RWPE2 (cell line): ENCODE results near the gene NID1.
A peak's percentile ranks its signal among the peaks of the same experiment; 100 is the strongest.

Source experiments
- ATAC-seq: fragments of 200-7000 bp; cut with Tn5 transposase; 3 replicates; pipeline ENCODE4 v1.9.1; 2021; ENCODE audit warnings: low read depth
- DNase-seq: peaks from one replicate; pipeline ENCODE4 v3.0.0-alpha.2; 2020; ENCODE audit warnings: low spot score
- H3K27ac ChIP-seq: fragments of 450-650 bp; 2 replicates; pipeline ENCODE4 v1.5.1; 2017; ENCODE audit warnings: mild to moderate bottlenecking; ENCODE audit not compliant: poor library complexity, severe bottlenecking
- H3K27me3 ChIP-seq: fragments of 250-450 bp; sonication (Bioruptor Pico); 2 replicates; pipeline ENCODE4 v1.5.1; 2021; ENCODE audit warnings: mild to moderate bottlenecking, moderate library complexity; ENCODE audit not compliant: insufficient read depth, poor library complexity, severe bottlenecking
- H3K36me3 ChIP-seq: fragments of 250-450 bp; sonication (Bioruptor Pico); 2 replicates; pipeline ENCODE4 v1.5.1; 2020; ENCODE audit warnings: low read depth, mild to moderate bottlenecking, moderate library complexity
- H3K4me1 ChIP-seq: fragments of 250-450 bp; sonication (Bioruptor Pico); 2 replicates; pipeline ENCODE4 v1.5.1; 2021; ENCODE audit warnings: mild to moderate bottlenecking, moderate library complexity; ENCODE audit not compliant: insufficient read depth, poor library complexity, severe bottlenecking
- H3K4me3 ChIP-seq: fragments of 250-450 bp; sonication (Bioruptor Pico); 2 replicates; pipeline ENCODE4 v1.5.1; 2021; ENCODE audit warnings: mild to moderate bottlenecking, moderate library complexity; ENCODE audit not compliant: severe bottlenecking
- H3K9me3 ChIP-seq: fragments of 250-450 bp; sonication (Bioruptor Pico); 2 replicates; pipeline ENCODE4 v1.5.1; 2021; ENCODE audit warnings: mild to moderate bottlenecking, moderate library complexity; ENCODE audit not compliant: severe bottlenecking
- CTCF ChIP-seq: fragments of 450-650 bp; IDR thresholded peaks from one replicate; pipeline ENCODE4 v1.5.1; 2017; ENCODE audit warnings: mild to moderate bottlenecking, moderate library complexity; ENCODE audit not compliant: poor library complexity, severe bottlenecking

Gene NID1

GRCh38 chr1:235945775-235946570, 118.9 kb downstream of the NID1 start:
- no peak for TF ChIP-seq CTCF
- DNase-seq: no peak
- Histone ChIP-seq H3K4me3 (no peak overlapping the region), H3K36me3 (no peaks in the 10 kb centered on the region), H3K27ac (no peak overlapping the region), H3K27me3 (no peaks in the 10 kb centered on the region), H3K9me3 (no peaks in the 10 kb centered on the region), H3K4me1 (peaks cover 11% of the 10 kb centered on the region)
- peak; percentile 22; the same call in 1 of the 3 replicates for ATAC-seq

- peak; percentile 95 for ATAC-seq
- Histone ChIP-seq H3K36me3 (no peaks in the 10 kb centered on the region), H3K27ac (peak overlapping the region; percentile 6), H3K27me3 (no peaks in the 10 kb centered on the region), H3K4me3 (no peak overlapping the region), H3K4me1 (peaks cover 11% of the 10 kb centered on the region), H3K9me3 (no peaks in the 10 kb centered on the region)
- TF ChIP-seq CTCF: no peak
- DNase-seq: no peak
Measured at GRCh38 chr1:235943581-235944114, 121.2 kb downstream of the NID1 start.

GRCh38 chr1:235942979-235943575, 121.8 kb downstream of the NID1 start:
- 0 out of 3 replicates have a peak, but pooled peaks have one; percentile 21 for ATAC-seq
- H3K27me3 ChIP-seq: no peaks in the 10 kb centered on the region
- H3K4me1 ChIP-seq: peaks cover 11% of the 10 kb centered on the region
- H3K27ac ChIP-seq: peak overlapping the region; percentile 6
- TF ChIP-seq CTCF: no peak
- no peaks in the 10 kb centered on the region for H3K9me3 ChIP-seq
- H3K36me3 ChIP-seq: no peaks in the 10 kb centered on the region
- no peak overlapping the region for H3K4me3 ChIP-seq
- no peak for DNase-seq

GRCh38 chr1:235942625-235942934, 122.3 kb downstream of the NID1 start:
- no peak for ATAC-seq
- no peak for DNase-seq
- peak overlapping the region; percentile 6 for H3K27ac ChIP-seq

More at GRCh38 chr1:235942625-235942934, 122.3 kb downstream of the NID1 start:
- no peak for TF ChIP-seq CTCF
- peaks cover 11% of the 10 kb centered on the region for H3K4me1 ChIP-seq
- no peak overlapping the region for H3K4me3 ChIP-seq
- H3K36me3 ChIP-seq: no peaks in the 10 kb centered on the region
- H3K27me3 ChIP-seq: no peaks in the 10 kb centered on the region
- H3K9me3 ChIP-seq: no peaks in the 10 kb centered on the region
